ENCODE measurements around the gene AGAP2.

- TF ChIP-seq, protein P1, sequence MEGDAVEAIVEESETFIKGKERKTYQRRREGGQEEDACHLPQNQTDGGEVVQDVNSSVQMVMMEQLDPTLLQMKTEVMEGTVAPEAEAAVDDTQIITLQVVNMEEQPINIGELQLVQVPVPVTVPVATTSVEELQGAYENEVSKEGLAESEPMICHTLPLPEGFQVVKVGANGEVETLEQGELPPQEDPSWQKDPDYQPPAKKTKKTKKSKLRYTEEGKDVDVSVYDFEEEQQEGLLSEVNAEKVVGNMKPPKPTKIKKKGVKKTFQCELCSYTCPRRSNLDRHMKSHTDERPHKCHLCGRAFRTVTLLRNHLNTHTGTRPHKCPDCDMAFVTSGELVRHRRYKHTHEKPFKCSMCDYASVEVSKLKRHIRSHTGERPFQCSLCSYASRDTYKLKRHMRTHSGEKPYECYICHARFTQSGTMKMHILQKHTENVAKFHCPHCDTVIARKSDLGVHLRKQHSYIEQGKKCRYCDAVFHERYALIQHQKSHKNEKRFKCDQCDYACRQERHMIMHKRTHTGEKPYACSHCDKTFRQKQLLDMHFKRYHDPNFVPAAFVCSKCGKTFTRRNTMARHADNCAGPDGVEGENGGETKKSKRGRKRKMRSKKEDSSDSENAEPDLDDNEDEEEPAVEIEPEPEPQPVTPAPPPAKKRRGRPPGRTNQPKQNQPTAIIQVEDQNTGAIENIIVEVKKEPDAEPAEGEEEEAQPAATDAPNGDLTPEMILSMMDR (IDR thresholded peaks at IDR 0.05; ENCODE audit: control extremely low read depth in 1 of 3, insufficient read depth in 1 of 3, low read depth in 1 of 3, low read length in 3 of 3): no peak
- TF ChIP-seq CBX8 (IDR thresholded peaks at IDR 0.05; ENCODE audit: borderline replicate concordance, low read depth, low read length) (no peak), POLR2A (IDR thresholded peaks at IDR 0.05; ENCODE audit: control extremely low read depth in 1 of 2, low read depth in 2 of 2, low read length in 2 of 2) (no peak), USF2 (IDR thresholded peaks at IDR 0.05; ENCODE audit: low read length) (no peak), GABPA (IDR thresholded peaks at IDR 0.05; ENCODE audit: borderline replicate concordance, insufficient read depth, low read length) (no peak), POLR2AphosphoS5 (IDR thresholded peaks at IDR 0.05; ENCODE audit: low read depth, low read length) (no peak), JUN (IDR thresholded peaks at IDR 0.05; ENCODE audit: low read depth, low read length) (no peak), SUZ12 (IDR thresholded peaks at IDR 0.05; ENCODE audit: low read length) (no peak), RAD21 (IDR thresholded peaks at IDR 0.05 in 1 of 2, conservative IDR thresholded peaks at IDR 0.05 in 1 of 2; ENCODE audit: low read depth in 2 of 2, low read length in 2 of 2) (no peak), NRF1 (IDR thresholded peaks at IDR 0.05; ENCODE audit: low read depth, low read length) (no peak), RBBP5 (IDR thresholded peaks at IDR 0.05; ENCODE audit: borderline replicate concordance, low read depth, low read length) (no peak), EP300 (IDR thresholded peaks at IDR 0.05; ENCODE audit: borderline replicate concordance in 1 of 2, low read depth in 2 of 2, low read length in 2 of 2) (no peak)
Observed at GRCh38 chr12:57698414-57698813, 40.1 kb downstream of the AGAP2 start.
